ENCODE results near the gene TMED8. TPM values are rescaled to one million over a fixed set of nuclear protein-coding genes. Genes with fewer than 3 reads are reported as not detected.
"Not testable (repeated sequence)": the region's sequence is repeated elsewhere in the genome, so short reads cannot be mapped to it uniquely, and the experiment has no call there.

Gene TMED8
- total RNA-seq, 2 donors from 2014 or later: 15.2 to 32.9 TPM

GRCh38 chr14:77338302-77338701 lies 38.6 kb downstream of the TMED8 start:
- Mint-ChIP-seq H3K36me3 (peaks cover 6% of the 10 kb centered on the region in 2 donors), H3K9me3 (no peaks in the 10 kb centered on the region), H3K27ac (peak overlapping the region in 1 of 2 donors; percentile 66)
- ATAC-seq (no peak), DNase-seq (ENCODE audit: low spot score in 2 of 2) (no peak)

GRCh38 chr14:77337880-77338279 lies 39.0 kb downstream of the TMED8 start:
- H3K9me3 Mint-ChIP-seq: no peaks in the 10 kb centered on the region
- H3K36me3 Mint-ChIP-seq: peaks cover 6% of the 10 kb centered on the region in 2 donors
- H3K27ac Mint-ChIP-seq: no peak overlapping the region
- no peak for ATAC-seq
- DNase-seq (ENCODE audit: low spot score in 2 of 2): no peak

- not testable (repeated sequence) for H3K27ac Mint-ChIP-seq; DNase-seq (ENCODE audit: low spot score in 2 of 2); H3K36me3 Mint-ChIP-seq; ATAC-seq; H3K9me3 Mint-ChIP-seq
These were observed 39.6 kb downstream of the TMED8 start for GRCh38 chr14:77337255-77337654.

- DNase-seq (ENCODE audit: low spot score in 2 of 2) (no peak), ATAC-seq (no peak)
- H3K9me3 Mint-ChIP-seq: no peaks in the 10 kb centered on the region
- no peaks in the 10 kb centered on the region for H3K36me3 Mint-ChIP-seq
- no peak overlapping the region for H3K27ac Mint-ChIP-seq
These were observed 41.3 kb downstream of the TMED8 start for GRCh38 chr14:77335576-77335975.

GRCh38 chr14:77329872-77330271 lies 47.0 kb downstream of the TMED8 start:
- no peak overlapping the region for H3K27ac Mint-ChIP-seq
- no peak for DNase-seq (ENCODE audit: low spot score in 2 of 2)
- no peaks in the 10 kb centered on the region for H3K36me3 Mint-ChIP-seq
- ATAC-seq: no peak
- H3K9me3 Mint-ChIP-seq: no peaks in the 10 kb centered on the region

- no peaks in the 10 kb centered on the region for H3K9me3 Mint-ChIP-seq
- peaks cover 0 to 3% of the 10 kb centered on the region in 2 donors for H3K36me3 Mint-ChIP-seq
- DNase-seq (ENCODE audit: low spot score in 2 of 2) (no peak), ATAC-seq (no peak)
- H3K27ac Mint-ChIP-seq: peak overlapping the region in 1 of 2 donors; percentile 48
These were observed 49.8 kb downstream of the TMED8 start for GRCh38 chr14:77327111-77327510.

GRCh38 chr14:77325746-77326094 lies 51.2 kb downstream of the TMED8 start:
- Mint-ChIP-seq H3K27ac (no peak overlapping the region), H3K36me3 (peaks cover 0 to 7% of the 10 kb centered on the region in 2 donors), H3K9me3 (no peaks in the 10 kb centered on the region)
- DNase-seq (ENCODE audit: low spot score in 2 of 2) (no peak), ATAC-seq (no peak)

- Mint-ChIP-seq H3K36me3 (peaks cover 0 to 7% of the 10 kb centered on the region in 2 donors), H3K9me3 (no peaks in the 10 kb centered on the region), H3K27ac (no peak overlapping the region)
- DNase-seq (ENCODE audit: low spot score in 2 of 2): no peak
- ATAC-seq: no peak
These were observed 51.8 kb downstream of the TMED8 start for GRCh38 chr14:77324816-77325745.

GRCh38 chr14:77324289-77324688 lies 52.6 kb downstream of the TMED8 start:
- H3K27ac Mint-ChIP-seq: no peak overlapping the region

GRCh38 chr14:77323571-77323970 lies 53.3 kb downstream of the TMED8 start:
- DNase-seq (ENCODE audit: low spot score in 2 of 2) (no peak), ATAC-seq (no peak)
- Mint-ChIP-seq H3K9me3 (no peaks in the 10 kb centered on the region), H3K36me3 (peaks cover 0 to 7% of the 10 kb centered on the region in 2 donors), H3K27ac (no peak overlapping the region)

More at GRCh38 chr14:77324289-77324688, 52.6 kb downstream of the TMED8 start:
- Mint-ChIP-seq H3K36me3 (peaks cover 0 to 7% of the 10 kb centered on the region in 2 donors), H3K9me3 (no peaks in the 10 kb centered on the region)
- DNase-seq (ENCODE audit: low spot score in 2 of 2) (no peak), ATAC-seq (no peak)

- H3K9me3 Mint-ChIP-seq: no peaks in the 10 kb centered on the region
- ATAC-seq (no peak), DNase-seq (ENCODE audit: low spot score in 2 of 2) (no peak)
- peaks cover 0 to 7% of the 10 kb centered on the region in 2 donors for H3K36me3 Mint-ChIP-seq
- H3K27ac Mint-ChIP-seq: peak overlapping the region in 1 of 2 donors; percentile 95
These were observed 53.9 kb downstream of the TMED8 start for GRCh38 chr14:77322951-77323350.

- ATAC-seq: no peak
- Mint-ChIP-seq H3K36me3 (peaks cover 0 to 7% of the 10 kb centered on the region in 2 donors), H3K27ac (peak overlapping the region; percentile 95 to 99), H3K9me3 (no peaks in the 10 kb centered on the region)
- no peak for DNase-seq (ENCODE audit: low spot score in 2 of 2)
These were observed 54.5 kb downstream of the TMED8 start for GRCh38 chr14:77322250-77322902.

GRCh38 chr14:77320238-77320935 lies 56.5 kb downstream of the TMED8 start, which contains the start of gene POMT2:
Gene POMT2, minus strand, starts transcription at chr14:77320883. Its CDS starts 202 bp downstream, at chr14:77320681.
- DNase-seq (ENCODE audit: low spot score in 2 of 2) (peak; percentile 92 to 94), ATAC-seq (peak; percentile 72 to 74)
- H3K27ac Mint-ChIP-seq: peak within 1 kb of the TSS; percentile 95 to 99
- H3K9me3 Mint-ChIP-seq: no peaks in the 10 kb centered on the region
- peaks cover 0 to 7% of the 10 kb centered on the region in 2 donors for H3K36me3 Mint-ChIP-seq

- Mint-ChIP-seq H3K9me3 (no peaks in the 10 kb centered on the region), H3K27ac (no peak overlapping the region), H3K36me3 (peaks cover 0 to 7% of the 10 kb centered on the region in 2 donors)
- no peak for ATAC-seq
- no peak for DNase-seq (ENCODE audit: low spot score in 2 of 2)
These were observed 57.5 kb downstream of the TMED8 start for GRCh38 chr14:77319422-77319821.

- not testable (repeated sequence) for ATAC-seq; H3K27ac Mint-ChIP-seq; DNase-seq (ENCODE audit: low spot score in 2 of 2); H3K36me3 Mint-ChIP-seq; H3K9me3 Mint-ChIP-seq
These were observed 58.1 kb downstream of the TMED8 start for GRCh38 chr14:77318756-77319155.

- ATAC-seq (no peak), DNase-seq (ENCODE audit: low spot score in 2 of 2) (no peak)
- Mint-ChIP-seq H3K9me3 (no peaks in the 10 kb centered on the region), H3K27ac (no peak overlapping the region), H3K36me3 (peaks cover 0 to 7% of the 10 kb centered on the region in 2 donors)
These were observed 58.8 kb downstream of the TMED8 start for GRCh38 chr14:77318006-77318553.
